Thyroid gland (tissue), 4 donors: ENCODE results near the gene CLIC3. TPM values are rescaled to one million over a fixed set of nuclear protein-coding genes. Genes with fewer than 3 reads are reported as not detected.

Source experiments
- DNase-seq, 2 donors: peaks; one replicate each; pipeline ENCODE4 v3.0.0-alpha.2; 2019
- H3K27ac ChIP-seq, 3 donors: fragments of 200-600 bp; sonication (generic); 1 replicate in 2 of 3; 2 replicates in 1 of 3; pipeline ENCODE4 v1.5.1; 2016 to 2019; ENCODE audit warnings: mild to moderate bottlenecking in 1 of 3, moderate library complexity in 1 of 3
- H3K27me3 ChIP-seq: fragments of 200-600 bp; sonication (generic); one replicate; pipeline ENCODE4 v1.5.1; 2019
- H3K36me3 ChIP-seq, 2 donors: fragments of 200-600 bp; sonication (generic); one replicate each; pipeline ENCODE4 v1.5.1; 2016 to 2019
- H3K4me1 ChIP-seq, 2 donors: fragments of 200-600 bp; sonication (generic); one replicate each; pipeline ENCODE4 v1.5.1; 2017 to 2019
- H3K4me3 ChIP-seq, 3 donors: fragments of 200-600 bp; sonication (generic); replicated peaks in 1 of 3; 1 replicate in 2 of 3; 2 replicates in 1 of 3; pipeline ENCODE4 v1.5.1; 2016; ENCODE audit warnings: mild to moderate bottlenecking in 1 of 3
- H3K9me3 ChIP-seq: fragments of 200-600 bp; sonication (generic); one replicate; pipeline ENCODE4 v1.5.1; 2017
- CTCF ChIP-seq, 6 experiments: fragments of 200-600 bp in 3 of 6; fragments of 450-650 bp in 3 of 6; sonication (generic) in 3 of 6; IDR thresholded peaks; one replicate each; pipeline ENCODE4 v1.5.1; 2016 to 2019; ENCODE audit warnings: antibody characterized with exemption in 6 of 6, mild to moderate bottlenecking in 2 of 6, inconsistent platforms in 1 of 6, moderate library complexity in 1 of 6
- POLR2A ChIP-seq, 2 donors: fragments of 450-650 bp; IDR thresholded peaks; one replicate each; pipeline ENCODE4 v1.6.1; 2017; ENCODE audit warnings: antibody characterized with exemption in 2 of 2, mild to moderate bottlenecking in 2 of 2, moderate library complexity in 1 of 2
- WGBS, 2 donors: methylation state at CpG; one replicate each; pipeline ENCODE4 v1.1.5; 2017; 5-methylcytosine and 5-hydroxymethylcytosine counted together
- intact Hi-C: fragments of 100-400 bp; cut with DNase I; formaldehyde crosslinking; loops from one replicate; pipeline ENCODE4 v1.15.1; 2023
- total RNA-seq, 4 donors: library from RNA; depleted of rRNA; stranded (reverse); fragments of >200 nt; gene quantifications; one replicate each; pipeline ENCODE4 v1.2.3, GENCODE V29; 2016

The CLIC3 gene
- total RNA-seq, 4 donors from 2014 or later, result 97.7 to 301 (median 268) TPM

GRCh38 chr9:137038916-137039315 lies 42.5 kb upstream of the CLIC3 start:
- no peak for DNase-seq
- no peaks in the 10 kb centered on the region for H3K9me3 ChIP-seq
- peaks cover 10 to 20% of the 10 kb centered on the region in 2 donors for H3K4me1 ChIP-seq
- peaks cover 0 to 8% of the 10 kb centered on the region in 2 donors for H3K36me3 ChIP-seq
- H3K4me3 ChIP-seq, result no peak overlapping the region
- intact Hi-C loops, result loop anchor here (10.0 kb wide), 1 partner anchor 194 kb away; the partner anchor contains the start of genes AJM1 and PHPT1
- no peak overlapping the region for H3K27ac ChIP-seq
- WGBS, 2 donors, result 87 to 92% methylated on average over 6 to 7 of the region's 9 CpGs
- no peak for TF ChIP-seq CTCF (IDR thresholded peaks at IDR 0.05)
- no peak for TF ChIP-seq POLR2A (IDR thresholded peaks at IDR 0.05)
- H3K27me3 ChIP-seq, result no peaks in the 10 kb centered on the region

- TF ChIP-seq POLR2A (IDR thresholded peaks at IDR 0.05) (no peak), CTCF (IDR thresholded peaks at IDR 0.05) (no peak)
- H3K27me3 ChIP-seq, result no peaks in the 10 kb centered on the region
- intact Hi-C loops, result loop anchor here (10.0 kb wide), 1 partner anchor 193 kb away; the partner anchor contains the start of genes AJM1 and PHPT1
- 93 to 95% methylated on average over 10 of the region's 10 CpGs for WGBS, 2 donors
- no peaks in the 10 kb centered on the region for H3K9me3 ChIP-seq
- H3K36me3 ChIP-seq, result peaks cover 0 to 8% of the 10 kb centered on the region in 2 donors
- DNase-seq, result no peak
- no peak overlapping the region for H3K4me3 ChIP-seq
- no peak overlapping the region for H3K27ac ChIP-seq
- H3K4me1 ChIP-seq, result peaks cover 10 to 20% of the 10 kb centered on the region in 2 donors
Measured at GRCh38 chr9:137037483-137037882, 41.1 kb upstream of the CLIC3 start.

GRCh38 chr9:137037035-137037434 lies 40.7 kb upstream of the CLIC3 start:
- TF ChIP-seq POLR2A (IDR thresholded peaks at IDR 0.05), result no peak
- no peak for TF ChIP-seq CTCF (IDR thresholded peaks at IDR 0.05)
- DNase-seq, result no peak
- Histone ChIP-seq H3K4me1 (peaks cover 10 to 20% of the 10 kb centered on the region in 2 donors), H3K27ac (no peak overlapping the region), H3K27me3 (no peaks in the 10 kb centered on the region), H3K4me3 (no peak overlapping the region), H3K9me3 (no peaks in the 10 kb centered on the region), H3K36me3 (peaks cover 0 to 8% of the 10 kb centered on the region in 2 donors)
- intact Hi-C loops, result loop anchor here (10.0 kb wide), 1 partner anchor 192 kb away; the partner anchor contains the start of genes AJM1 and PHPT1
- WGBS, 2 donors, result 66 to 79% methylated on average over 8 to 13 of the region's 13 CpGs

- 34 to 45% methylated on average over 5 to 8 of the region's 8 CpGs for WGBS, 2 donors
- Histone ChIP-seq H3K36me3 (peaks cover 0 to 8% of the 10 kb centered on the region in 2 donors), H3K4me3 (no peak overlapping the region), H3K27ac (no peak overlapping the region), H3K4me1 (peaks cover 10 to 20% of the 10 kb centered on the region in 2 donors), H3K9me3 (no peaks in the 10 kb centered on the region), H3K27me3 (no peaks in the 10 kb centered on the region)
- DNase-seq, result peak; percentile 37
- TF ChIP-seq POLR2A (IDR thresholded peaks at IDR 0.05) (no peak), CTCF (IDR thresholded peaks at IDR 0.05) (no peak)
- intact Hi-C loops, result loop anchor here (10.0 kb wide), 1 partner anchor 191 kb away; the partner anchor contains the start of genes AJM1 and PHPT1
Measured at GRCh38 chr9:137035937-137036336, 39.6 kb upstream of the CLIC3 start.

- no CpG with 5 or more reads among the region's 9 CpGs for WGBS, 2 donors
- Histone ChIP-seq H3K27me3 (no peaks in the 10 kb centered on the region), H3K36me3 (peaks cover 0 to 8% of the 10 kb centered on the region in 2 donors), H3K4me3 (no peak overlapping the region), H3K4me1 (peaks cover 10 to 20% of the 10 kb centered on the region in 2 donors), H3K27ac (peak overlapping the region in 1 of 3 donors; percentile 24), H3K9me3 (no peaks in the 10 kb centered on the region)
- TF ChIP-seq CTCF (IDR thresholded peaks at IDR 0.05) (peak in 1 of 6 experiments; percentile 1), POLR2A (IDR thresholded peaks at IDR 0.05) (no peak)
- intact Hi-C loops, result loop anchor here (10.0 kb wide), 1 partner anchor 191 kb away; the partner anchor contains the start of genes AJM1 and PHPT1
- no peak for DNase-seq
Measured at GRCh38 chr9:137035507-137035834, 39.1 kb upstream of the CLIC3 start.
